HG03457 (cell line): ENCODE data around the gene AKAP6.

Experiments used
- ATAC-seq: cut with Tn5 transposase; IDR thresholded peaks from one replicate; pipeline ENCODE4 v1.9.1; 2021; ENCODE audit warnings: moderate number of reproducible peaks; ENCODE audit not compliant: unreplicated experiment

AKAP6 gene

DNA sequence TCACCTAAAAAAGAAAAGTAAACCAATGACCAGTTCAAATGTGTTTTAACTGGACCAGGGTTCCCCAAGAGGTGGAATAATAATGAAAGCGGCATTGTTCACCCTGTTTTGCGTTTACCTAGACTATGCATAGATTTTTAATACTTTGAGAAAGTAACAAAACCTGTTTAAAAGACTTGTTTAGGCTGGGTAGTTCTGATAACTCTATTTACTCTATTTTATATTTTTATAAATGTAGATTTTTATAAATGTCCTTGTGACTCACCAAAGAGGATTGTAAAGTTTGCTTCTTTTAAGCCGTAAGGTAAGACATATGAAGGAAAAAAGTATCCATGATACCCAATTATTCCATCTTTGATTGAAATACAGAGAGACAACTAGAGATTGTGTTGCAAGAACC, 321.6 kb downstream of the AKAP6 start:
- no peak for ATAC-seq

DNA sequence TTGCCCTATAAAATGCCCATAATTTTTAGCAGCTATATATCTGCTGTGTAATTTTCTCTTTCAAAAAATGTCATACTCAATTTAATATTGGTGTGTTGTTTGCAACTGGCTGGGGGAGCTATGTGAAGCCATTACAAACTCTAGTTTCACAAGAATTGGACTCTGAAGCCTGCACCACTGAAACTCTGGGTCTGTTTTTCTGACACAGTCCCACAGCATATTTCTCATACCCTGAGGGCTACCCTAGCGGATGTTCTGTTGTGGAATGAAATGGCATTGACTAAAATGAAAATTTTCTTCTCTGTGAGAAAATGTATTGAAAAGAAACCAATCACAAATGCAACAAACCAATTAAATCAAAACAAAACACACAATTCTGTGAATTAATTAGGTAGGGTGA, 325.0 kb downstream of the AKAP6 start:
- no peak for ATAC-seq

DNA sequence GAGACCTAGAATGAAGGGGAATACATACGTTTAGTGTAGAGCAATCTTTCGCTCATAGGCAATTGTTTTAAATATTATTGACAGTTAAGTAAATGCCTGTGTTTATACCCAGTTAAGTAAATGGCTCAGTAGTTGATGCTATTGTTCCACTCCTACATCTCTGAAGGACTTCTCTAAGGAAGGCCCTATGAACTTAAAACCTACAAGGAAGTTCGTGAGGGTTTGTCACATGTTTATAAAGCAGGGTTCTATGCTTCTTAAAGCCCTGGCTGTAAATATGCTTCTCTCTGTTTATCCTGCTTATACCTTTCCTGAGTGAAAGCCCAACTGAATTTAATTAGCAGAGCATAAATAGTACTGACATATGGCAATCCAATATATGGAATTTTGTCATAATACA, 327.5 kb downstream of the AKAP6 start:
- ATAC-seq: no peak

DNA sequence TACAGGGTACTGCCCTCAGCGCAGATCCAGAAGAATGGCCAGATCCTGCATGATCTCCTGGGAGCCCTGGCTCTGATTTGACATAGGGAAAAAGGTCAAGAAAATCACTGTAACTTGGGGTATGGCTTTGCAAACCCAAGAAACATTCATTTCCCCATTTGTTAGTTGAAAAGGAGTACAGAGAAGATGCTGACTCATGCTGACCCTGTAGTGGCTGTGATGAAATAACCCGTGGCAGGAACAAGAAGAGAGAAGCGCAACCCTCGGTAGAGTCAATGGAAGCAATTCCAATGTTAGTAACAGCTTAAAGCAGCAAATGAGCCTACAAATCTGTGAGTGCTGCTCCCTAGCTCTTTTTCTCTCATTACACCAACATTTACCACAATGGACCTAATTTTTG, 328.0 kb downstream of the AKAP6 start:
- no peak for ATAC-seq

DNA sequence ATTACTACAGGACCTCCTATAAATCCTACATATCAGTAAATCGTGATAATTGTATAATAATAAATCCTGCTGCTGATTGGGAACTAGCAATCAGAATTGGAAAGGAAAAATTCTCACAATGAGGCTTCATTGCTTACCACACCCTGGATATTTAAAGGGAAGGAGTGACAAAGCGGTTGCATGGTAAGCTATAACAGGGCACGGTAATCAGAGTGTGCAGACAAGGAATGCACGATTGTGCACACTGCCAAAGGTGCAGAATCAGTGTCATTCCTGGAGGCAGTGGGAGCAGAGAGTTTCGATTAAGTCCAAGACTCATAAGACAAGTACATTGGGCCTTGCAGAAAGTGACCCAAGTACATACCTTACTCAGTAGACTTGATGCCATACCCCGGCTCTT, 332.1 kb downstream of the AKAP6 start:
- ATAC-seq: no peak

DNA sequence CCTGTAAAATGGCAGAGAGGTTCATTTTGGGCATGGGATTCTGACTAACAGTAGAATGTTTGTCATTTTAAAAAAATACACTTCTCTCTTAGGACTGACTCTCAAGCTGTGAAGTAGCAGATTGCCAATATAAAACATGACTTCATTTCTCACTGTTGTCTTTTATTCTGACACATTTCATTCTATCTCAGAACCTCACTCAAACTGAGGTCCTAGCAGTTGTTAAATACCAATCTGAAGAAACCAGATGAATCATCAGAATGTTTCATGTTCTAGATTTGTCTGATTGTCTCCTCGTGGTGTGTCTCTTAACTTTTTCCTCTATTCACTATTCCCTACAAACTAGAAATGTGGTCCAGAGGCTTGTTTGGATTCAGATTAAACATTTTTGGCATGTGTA, 333.1 kb downstream of the AKAP6 start:
- ATAC-seq: no peak

DNA sequence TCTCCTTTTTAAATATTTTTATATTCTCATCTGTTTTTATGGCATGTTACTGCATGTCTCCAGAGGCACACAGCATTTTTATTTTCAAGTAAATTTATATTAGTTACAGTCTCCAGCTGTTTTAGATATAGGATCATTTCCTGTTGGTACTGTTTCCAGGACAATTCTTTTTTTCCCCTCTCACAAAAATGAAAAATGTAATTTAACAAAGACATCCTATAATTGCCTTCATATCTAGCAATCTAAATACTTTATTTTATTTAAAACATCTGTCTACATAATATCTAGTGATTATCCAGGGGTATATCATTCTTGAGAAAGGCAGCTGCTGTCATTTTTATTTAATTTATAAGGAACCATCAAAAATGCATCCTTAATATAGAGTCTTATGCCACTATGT, 337.2 kb downstream of the AKAP6 start:
- ATAC-seq: no peak

DNA sequence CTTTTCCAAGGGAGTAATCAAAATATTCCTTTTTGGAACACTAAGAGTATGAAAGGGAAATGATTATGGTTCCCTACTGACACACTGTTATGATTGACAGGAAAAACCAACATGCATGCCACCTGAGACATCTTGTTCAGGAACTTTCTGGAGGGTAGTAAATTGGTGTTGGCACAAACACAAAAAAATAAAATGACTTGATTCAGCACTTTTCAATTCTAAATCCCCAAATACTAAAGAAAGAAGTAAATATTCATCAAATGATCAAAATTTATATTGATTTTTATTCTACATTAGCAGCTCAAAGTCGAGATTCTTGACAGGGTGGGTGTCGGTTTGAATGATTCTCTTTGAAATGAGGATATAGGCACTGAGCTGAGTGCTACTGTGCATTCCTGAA, 338.2 kb downstream of the AKAP6 start:
- no peak for ATAC-seq

DNA sequence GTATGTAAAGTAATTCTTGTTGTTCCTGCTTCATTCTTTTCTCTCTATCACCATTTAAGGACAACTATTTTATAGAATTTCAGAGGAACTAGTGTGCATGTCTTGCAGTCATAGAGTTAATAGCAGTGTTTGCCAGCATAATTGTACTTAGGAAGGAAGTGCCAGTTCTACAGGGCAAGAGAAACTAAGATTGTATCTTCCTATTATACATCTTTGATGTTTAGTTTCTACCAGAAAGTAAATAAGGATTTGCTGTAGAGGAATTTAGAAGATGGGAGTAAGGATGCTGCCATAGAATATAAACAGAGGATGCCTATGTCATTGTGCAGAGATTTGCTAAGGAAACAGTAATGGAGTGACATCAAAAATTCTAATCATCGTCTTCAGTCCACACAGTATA, 338.7 kb downstream of the AKAP6 start:
- no peak for ATAC-seq

DNA sequence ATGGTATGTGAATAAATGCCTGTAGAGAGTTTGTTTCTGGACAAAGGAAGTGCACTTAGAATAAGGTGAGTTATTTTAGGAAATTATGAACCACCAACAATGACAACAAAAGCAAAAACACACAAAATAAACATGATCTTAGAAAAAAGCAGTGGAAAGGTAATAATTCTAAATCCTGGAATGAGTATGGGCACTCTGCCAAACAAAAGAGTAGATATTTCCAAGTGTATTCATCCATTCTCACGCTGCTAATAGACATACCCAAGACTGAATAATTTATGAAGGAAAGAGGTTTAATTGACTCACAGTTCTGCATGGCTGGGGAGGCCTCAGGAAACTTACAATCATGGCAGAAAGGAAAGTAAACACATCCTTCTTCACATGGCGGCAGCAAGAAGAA, 340.3 kb downstream of the AKAP6 start:
- ATAC-seq: no peak

DNA sequence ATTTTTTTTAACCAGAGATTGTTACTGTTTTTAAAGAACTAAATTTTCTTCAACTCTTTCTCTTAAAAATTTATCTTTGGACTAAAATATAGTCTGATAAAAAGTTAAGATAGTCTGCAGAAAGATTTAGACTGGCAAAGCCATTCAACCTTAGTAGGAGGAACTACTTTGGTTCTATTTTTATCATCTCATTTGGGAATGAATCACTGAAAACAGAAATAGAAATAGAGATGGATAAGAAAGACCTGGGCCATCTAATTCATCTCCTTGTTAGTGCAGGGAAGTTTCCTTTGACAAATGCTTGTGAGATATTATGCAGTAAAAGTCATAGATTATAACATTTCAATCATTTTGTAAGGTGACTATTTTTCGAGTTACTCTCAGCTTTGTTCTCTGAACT, 346.3 kb downstream of the AKAP6 start:
- no peak for ATAC-seq

DNA sequence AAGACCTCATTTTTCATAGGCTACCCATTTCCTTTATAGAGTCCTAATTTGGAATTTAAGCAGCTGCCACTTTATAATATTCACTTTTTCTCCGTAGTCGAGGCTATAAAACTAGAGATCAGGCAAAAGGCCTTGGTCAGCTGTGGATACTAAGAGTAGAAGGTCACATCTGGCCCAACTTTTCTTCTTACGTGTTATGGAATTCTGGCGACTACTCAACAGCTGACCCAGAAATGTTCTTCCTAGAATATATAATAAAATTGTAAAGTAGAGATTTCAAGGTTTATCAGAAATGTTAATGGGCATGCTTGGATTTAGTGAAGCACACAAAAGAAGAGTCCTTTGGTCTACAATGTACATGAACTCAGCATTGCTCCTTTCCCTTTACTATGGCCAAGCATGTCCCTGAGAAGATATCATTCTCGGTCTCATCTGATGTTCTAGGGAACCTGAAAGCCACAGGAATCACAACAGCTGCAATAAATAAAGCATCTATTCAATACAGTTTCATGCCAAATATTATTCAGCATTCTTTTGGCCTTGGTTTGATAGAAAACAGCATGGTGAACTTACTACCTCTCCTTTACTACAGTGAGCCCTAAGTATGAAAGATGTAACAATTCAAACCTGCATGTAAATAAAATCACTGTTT, 348.2 kb downstream of the AKAP6 start:
- ATAC-seq: no peak

DNA sequence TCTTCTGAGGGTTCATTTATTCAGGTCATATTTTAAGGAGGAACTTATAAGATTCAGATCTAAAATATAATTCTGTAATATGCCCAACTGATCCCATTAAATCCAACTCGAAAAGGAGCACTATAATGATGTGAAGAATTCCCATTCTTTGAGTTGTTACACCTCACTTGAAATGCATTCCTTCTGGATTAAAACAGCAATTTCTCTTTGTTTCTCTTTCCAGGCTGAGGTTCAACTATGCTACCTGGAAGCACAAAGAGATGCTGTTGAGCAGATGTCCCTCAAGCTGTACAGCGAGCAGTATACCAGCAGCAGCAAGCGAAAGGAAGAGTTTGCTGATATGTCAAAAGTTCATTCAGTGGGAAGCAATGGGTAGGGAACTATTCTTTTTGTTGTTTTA, 349.0 kb downstream of the AKAP6 start:
- ATAC-seq: no peak

DNA sequence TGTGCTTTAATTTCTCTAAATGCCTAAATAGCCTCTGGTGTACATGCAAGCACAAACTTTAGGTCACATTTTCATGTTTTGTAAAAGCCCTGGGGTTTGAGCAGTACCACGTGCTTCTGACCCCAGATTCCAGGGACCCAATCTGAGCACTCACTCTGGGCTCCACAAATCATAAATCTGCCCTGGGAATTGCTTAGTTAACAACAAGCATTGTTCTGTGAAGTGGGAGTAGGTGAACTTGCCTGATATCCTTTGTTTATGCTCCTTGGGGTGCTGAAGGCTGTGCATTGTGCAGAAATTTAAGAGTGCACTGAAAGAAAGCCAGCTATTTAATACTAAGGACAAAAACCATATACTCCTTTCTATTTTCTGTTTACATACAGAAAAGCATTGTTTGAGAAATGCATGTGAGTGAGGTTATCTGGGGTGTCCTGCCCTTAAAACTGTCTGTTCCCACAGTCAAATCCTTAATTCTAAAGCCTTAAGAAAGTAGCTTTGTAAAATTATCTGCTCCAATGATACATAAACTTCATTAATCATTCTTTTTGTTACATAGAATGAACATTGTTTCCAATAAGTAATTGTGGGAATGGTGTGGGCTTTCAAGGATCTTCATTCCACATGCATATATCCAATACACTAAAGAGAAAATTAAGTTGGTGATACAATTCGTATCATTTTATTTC, 351.0 kb downstream of the AKAP6 start:
- ATAC-seq: no peak

DNA sequence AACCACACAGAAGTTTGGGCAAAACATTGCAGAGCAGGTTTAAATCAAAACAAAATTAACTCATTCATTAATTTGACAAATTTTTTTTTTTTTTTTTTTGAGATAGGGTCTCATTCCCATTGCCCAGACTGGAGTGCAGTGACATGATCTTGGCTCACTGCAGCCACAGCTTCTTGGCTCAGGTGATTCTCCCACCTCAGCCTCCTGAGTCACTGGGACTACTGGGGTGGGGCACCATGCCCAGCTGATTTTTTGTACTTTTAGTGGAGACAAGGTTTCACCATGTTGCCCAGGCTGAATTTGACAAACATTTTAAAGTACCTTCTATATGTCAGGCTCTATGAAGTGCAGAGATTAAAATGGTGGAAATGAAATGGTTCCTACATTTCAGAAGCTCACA, 352.5 kb downstream of the AKAP6 start:
- no peak for ATAC-seq

DNA sequence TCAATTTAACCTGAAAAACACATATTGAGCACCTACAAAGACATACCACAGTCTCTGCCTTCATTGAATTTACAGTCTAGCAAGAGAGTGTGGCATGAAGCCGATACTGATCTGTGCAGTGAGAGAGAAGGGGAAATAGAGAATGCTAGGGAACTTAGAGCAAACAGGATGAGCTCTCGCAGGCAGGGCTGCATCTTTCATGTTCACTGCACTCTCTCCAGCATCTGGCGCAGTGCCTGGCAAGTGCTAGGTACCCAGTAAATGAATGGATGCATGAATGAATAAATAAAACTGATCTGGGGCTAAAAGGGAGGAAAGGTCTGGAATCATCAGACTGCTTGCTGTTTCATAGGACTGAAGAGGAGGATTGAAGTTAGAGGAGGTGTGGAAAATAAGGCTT, 353.1 kb downstream of the AKAP6 start:
- ATAC-seq: no peak

DNA sequence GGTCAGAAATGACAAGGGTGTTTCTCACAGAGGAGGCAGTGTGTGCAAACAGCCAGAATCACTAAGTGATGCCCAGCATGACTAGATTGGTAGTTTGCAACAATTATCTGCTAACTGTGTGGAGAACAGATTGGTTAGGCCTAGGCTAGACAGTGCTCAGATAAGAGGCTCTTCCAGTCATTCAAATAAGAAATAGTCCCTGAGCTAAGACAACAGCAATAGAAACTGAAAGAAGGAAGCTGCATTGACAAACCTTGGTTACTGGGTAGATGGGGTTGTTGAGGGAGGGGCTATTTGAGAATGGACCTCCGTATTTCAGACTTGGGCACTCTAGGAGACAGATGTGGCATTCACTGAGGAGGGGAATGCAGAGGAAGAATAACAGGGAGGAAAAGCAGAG, 354.6 kb downstream of the AKAP6 start:
- no peak for ATAC-seq

DNA sequence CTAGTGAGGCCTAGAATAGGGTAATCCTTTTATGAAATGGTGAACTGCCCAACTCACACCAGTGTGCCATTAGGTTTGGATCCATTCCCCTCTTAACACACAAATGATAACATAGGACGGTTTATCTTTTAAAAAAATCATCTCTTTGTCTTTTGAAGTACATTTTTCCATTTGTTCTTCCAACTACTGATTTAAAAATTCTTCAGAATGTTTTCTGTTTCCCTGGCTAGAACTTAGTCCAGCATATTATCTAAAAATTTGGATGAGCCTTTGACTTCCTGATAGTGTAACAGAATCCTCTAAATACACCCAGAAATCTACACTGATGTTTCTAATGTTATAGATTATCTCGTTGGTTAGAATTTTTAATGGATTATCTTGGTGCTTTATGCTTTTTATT, 359.8 kb downstream of the AKAP6 start:
- no peak for ATAC-seq

DNA sequence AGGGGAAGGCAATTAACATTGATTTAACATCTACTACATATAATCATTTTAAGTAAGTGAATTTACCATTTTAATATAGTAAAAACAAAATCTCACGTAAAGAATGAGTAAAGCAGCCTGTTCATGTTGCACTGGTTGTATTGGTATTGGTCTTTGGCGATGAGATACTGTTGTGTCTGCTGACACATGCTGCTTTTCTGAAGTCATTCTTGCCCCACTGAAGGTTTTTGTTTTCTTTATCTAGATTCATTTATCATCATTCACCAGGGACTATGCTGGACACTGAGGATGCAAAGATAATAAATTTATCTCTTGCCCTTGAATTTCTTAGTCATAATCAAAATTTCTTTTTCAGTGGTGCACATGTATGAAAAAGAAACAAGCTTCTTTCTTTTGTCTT, 363.3 kb downstream of the AKAP6 start:
- ATAC-seq: no peak

DNA sequence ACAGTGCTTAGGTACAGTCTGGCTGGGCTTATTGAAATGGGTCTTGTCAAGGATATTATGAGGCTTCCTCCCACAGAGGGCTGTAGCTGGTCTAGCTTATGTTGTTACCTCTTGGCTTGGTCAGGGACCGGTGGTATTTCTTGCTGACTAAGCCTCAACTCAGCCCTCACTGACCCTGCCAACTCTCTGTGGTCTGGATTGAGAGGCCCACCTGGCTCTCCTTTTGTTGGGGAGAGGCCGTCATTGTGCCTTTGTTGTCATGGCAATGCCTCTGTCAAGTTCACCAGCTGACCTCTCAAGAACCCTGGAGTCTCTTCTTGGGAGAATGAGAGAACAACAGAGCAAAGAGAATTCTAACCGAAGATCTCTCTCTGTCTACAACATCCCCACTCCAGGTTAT, 364.0 kb downstream of the AKAP6 start:
- ATAC-seq: no peak

DNA sequence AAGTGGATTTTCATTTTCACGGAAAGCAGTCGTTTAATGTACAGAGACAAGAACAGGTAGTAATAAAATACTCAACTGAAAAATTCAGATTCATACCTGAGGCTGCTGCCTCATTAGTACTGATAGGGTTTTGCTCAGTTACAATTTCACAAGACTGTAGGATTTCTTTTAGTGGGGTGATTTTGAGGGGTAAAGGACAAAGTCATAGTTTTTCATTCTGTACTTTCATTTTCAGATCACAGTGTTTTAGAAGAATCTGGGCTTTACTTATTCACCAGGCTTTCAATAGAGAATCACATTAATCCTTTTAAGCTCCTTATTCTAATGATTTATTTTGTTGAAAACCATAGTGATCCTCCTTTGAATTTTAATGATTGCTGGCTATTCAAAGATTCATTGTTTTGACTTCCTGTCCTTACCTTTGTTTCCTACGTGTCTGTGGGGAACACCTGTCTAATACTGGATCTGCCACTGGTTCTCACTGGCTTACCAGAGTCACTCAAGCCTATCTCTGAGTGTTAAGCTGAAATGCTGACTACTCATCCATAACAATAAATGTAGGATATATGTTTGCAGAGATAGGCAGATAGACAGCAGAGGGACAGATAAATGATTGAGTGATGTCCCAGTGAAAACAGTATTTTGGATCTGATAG, 365.8 kb downstream of the AKAP6 start:
- no peak for ATAC-seq

DNA sequence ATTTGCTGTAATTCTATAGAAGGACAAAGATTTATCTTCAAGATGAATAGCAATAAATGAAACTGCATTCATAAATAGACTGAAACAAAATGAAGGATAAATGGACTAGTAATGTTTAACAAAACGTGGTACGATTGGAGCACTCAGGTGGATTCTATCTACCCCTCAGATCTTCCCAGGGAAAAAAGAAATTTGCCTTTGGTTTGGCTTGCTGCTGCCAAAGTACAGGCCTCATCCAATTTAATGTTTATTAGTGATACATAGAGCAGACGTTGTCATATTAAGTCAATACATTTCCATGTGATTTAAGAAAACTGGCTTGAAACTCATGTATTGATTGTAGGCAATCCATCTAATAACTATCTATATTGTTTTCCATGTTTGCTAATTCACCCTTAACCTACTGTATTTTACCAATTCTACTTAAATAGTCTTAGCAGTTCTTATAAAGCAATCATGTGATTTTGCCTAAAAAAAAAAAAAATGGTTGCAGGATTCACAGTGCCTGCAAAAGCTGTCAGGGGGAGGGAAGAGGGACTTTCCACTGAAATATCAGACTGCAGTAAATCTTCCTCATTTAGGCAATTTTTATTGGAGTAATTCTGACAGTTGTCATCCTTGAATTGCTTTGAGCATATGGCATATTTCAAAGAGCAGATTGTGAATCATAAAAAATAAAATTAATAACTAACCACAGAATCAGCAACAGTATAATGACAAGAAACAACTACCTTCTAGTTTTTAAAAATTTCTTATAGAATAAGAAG, 367.4 kb downstream of the AKAP6 start:
- no peak for ATAC-seq
